ENCODE data around the gene FOXN1. TPM values are rescaled to one million over a fixed set of nuclear protein-coding genes. Genes with fewer than 3 reads are reported as not detected.

The FOXN1 gene
- total RNA-seq, 1 donor from 2014 or later, result 1.0 TPM

DNA sequence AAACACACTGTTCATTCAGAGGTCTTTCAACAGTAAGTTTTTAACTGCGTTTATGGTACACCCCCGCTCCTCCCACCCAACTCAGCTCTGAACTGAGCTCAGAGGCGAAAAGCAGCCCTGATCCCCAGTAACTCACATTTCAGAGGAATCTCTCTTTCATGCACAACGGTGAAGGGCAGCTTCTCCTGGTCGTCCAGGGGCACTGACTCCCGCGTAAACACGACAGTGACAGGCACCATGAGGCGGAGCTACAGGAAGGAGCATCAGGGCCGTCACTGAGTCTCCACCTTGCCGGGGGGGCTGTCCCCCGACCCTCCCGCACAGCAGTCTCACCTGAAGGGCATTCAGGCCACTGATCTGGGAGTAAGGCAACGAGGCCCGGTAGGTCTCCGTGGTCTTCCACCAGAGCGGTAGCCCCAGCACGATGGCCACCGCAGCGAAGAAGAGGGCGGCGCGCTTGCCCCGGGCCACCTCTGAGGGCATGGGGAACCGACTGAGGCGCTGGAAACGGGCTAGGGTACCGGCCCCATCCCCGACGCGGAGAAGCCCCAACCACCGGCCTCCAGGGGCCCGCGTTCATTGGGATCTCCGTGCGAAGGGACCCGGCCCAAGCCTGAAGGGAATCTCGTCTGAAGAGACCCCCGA, 64.7 kb downstream of the FOXN1 start:
- H3K4me3 Mint-ChIP-seq, result peak overlapping the region; percentile 96
- no peaks in the 10 kb centered on the region for H3K27me3 Mint-ChIP-seq
- H3K9me3 Mint-ChIP-seq, result no peaks in the 10 kb centered on the region
- no peak for DNase-seq (ENCODE audit: extremely low spot score, unreplicated experiment)
- peaks cover 17% of the 10 kb centered on the region for H3K36me3 Mint-ChIP-seq
- TF ChIP-seq, protein P1, sequence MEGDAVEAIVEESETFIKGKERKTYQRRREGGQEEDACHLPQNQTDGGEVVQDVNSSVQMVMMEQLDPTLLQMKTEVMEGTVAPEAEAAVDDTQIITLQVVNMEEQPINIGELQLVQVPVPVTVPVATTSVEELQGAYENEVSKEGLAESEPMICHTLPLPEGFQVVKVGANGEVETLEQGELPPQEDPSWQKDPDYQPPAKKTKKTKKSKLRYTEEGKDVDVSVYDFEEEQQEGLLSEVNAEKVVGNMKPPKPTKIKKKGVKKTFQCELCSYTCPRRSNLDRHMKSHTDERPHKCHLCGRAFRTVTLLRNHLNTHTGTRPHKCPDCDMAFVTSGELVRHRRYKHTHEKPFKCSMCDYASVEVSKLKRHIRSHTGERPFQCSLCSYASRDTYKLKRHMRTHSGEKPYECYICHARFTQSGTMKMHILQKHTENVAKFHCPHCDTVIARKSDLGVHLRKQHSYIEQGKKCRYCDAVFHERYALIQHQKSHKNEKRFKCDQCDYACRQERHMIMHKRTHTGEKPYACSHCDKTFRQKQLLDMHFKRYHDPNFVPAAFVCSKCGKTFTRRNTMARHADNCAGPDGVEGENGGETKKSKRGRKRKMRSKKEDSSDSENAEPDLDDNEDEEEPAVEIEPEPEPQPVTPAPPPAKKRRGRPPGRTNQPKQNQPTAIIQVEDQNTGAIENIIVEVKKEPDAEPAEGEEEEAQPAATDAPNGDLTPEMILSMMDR (conservative IDR thresholded peaks at IDR 0.05), result no peak
- peak overlapping the region; percentile 91 for H3K27ac Mint-ChIP-seq
- peaks cover 26% of the 10 kb centered on the region for H3K4me1 Mint-ChIP-seq (ENCODE audit: unreplicated experiment)

DNA sequence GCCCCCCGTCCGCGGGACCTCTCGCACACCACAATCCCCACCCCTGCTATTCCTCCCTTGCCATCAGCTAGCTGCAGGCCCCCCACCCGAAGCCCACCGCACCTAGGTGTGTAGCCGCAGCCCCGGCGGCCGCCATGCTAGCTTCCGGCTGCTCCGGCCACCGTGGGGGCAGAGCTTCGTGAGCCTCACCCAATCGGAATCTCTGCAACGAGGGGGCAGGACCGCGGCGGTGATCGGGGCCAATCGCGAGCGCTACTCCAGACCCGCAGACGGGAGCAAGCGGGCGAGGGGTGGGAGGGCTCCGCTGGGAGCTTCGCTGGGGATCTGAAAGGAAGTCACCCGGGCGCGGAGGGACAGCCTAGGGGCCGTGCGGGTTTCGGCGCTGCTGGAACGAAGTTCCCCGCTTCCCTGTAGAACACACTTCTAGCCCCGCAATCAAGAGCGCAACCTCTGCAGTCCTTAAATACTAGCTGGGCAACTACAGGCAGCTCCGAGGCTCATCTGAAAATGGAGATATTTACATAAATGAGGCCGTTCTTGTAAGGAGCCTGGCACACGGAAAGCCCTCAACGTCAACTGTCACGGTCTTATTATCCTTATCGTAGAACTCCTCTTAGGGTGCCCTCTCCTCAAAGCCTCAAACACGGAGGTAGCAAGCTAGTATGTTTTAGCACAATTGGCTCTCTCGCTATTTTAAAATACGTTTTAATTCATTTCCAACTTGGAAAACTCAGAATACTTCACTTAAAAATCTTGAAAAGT, 65.4 kb downstream of the FOXN1 start, which contains the start of gene PIGS:
Gene PIGS, minus strand, starts transcription at position 164 of the 762 bp plus-strand sequence. Its CDS starts 28 bp downstream, at position 136.
- peaks cover 17% of the 10 kb centered on the region for H3K36me3 Mint-ChIP-seq
- no peaks in the 10 kb centered on the region for H3K27me3 Mint-ChIP-seq
- H3K4me3 Mint-ChIP-seq, result peak within 1 kb of the TSS; percentile 96
- H3K9me3 Mint-ChIP-seq, result no peaks in the 10 kb centered on the region
- peaks cover 32% of the 10 kb centered on the region for H3K4me1 Mint-ChIP-seq (ENCODE audit: unreplicated experiment)
- H3K27ac Mint-ChIP-seq, result peak within 1 kb of the TSS; percentile 91
- TF ChIP-seq, protein P1 (conservative IDR thresholded peaks at IDR 0.05), result no peak
- peak; percentile 95 for DNase-seq (ENCODE audit: extremely low spot score, unreplicated experiment)

DNA sequence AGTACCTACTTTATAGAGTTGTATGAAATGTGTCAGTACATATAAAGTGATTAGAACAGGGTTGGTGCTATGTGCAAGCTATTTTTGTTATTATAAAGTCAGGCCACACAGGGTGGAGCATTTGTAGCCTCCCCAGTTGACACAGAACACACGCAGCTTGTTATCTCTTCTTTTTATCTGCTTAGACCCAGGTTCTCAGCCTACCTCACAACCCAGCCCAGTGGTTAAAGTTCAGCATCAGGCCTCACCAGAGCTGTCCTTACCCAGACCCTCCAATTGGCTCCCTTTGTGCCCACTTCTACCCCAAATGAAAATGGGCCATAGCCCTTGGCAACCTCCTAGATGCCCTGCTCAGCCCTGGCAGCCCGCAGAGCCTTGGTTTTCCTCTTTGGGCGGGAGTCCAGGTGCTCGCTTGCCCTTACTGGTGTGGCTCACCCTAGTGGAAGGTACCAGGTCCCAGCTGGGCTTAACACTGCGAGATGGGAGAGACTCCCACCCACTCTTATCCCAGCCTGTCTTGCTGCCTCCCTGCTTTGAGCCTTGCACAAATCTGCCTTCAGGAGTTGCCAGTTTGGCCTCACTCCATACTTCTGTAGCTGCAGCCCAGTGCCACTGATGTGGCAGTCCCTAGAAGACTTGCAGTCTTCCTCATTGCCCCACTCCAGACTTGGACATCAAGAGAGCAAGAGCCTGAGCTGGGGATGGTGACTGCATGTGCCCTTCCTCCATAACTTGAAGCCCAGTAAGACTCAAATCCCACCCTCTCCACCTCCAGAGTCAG, 66.3 kb downstream of the FOXN1 start:
- no peak for DNase-seq (ENCODE audit: extremely low spot score, unreplicated experiment)
- Mint-ChIP-seq H3K4me1 (ENCODE audit: unreplicated experiment) (peaks cover 31% of the 10 kb centered on the region), H3K4me3 (peak overlapping the region; percentile 96), H3K27ac (peak overlapping the region; percentile 91), H3K27me3 (no peaks in the 10 kb centered on the region), H3K36me3 (peaks cover 13% of the 10 kb centered on the region), H3K9me3 (no peaks in the 10 kb centered on the region)
- TF ChIP-seq, protein P1 (conservative IDR thresholded peaks at IDR 0.05), result no peak

DNA sequence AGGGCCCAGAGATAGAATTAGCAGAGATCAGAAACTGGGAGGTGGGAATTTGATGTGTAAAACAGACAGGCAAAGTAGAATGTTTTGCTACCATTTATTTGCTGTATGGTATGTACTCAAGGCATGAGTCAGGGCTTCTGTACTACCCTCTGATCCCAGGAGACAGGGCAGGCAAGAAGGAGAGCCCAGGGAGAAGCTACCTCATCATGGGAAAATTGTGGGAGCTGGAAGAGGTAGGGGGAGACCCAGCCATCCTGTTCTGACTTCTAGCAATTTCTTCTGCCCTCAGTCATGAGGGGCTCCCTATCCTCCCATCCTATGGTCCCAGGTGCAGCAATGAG, 66.9 kb downstream of the FOXN1 start:
- TF ChIP-seq, protein P1 (conservative IDR thresholded peaks at IDR 0.05), result no peak
- peaks cover 26% of the 10 kb centered on the region for H3K4me1 Mint-ChIP-seq (ENCODE audit: unreplicated experiment)
- no peak overlapping the region for H3K4me3 Mint-ChIP-seq
- H3K27ac Mint-ChIP-seq, result no peak overlapping the region
- no peaks in the 10 kb centered on the region for H3K9me3 Mint-ChIP-seq
- H3K27me3 Mint-ChIP-seq, result no peaks in the 10 kb centered on the region
- H3K36me3 Mint-ChIP-seq, result peaks cover 9% of the 10 kb centered on the region
- DNase-seq (ENCODE audit: extremely low spot score, unreplicated experiment), result no peak

DNA sequence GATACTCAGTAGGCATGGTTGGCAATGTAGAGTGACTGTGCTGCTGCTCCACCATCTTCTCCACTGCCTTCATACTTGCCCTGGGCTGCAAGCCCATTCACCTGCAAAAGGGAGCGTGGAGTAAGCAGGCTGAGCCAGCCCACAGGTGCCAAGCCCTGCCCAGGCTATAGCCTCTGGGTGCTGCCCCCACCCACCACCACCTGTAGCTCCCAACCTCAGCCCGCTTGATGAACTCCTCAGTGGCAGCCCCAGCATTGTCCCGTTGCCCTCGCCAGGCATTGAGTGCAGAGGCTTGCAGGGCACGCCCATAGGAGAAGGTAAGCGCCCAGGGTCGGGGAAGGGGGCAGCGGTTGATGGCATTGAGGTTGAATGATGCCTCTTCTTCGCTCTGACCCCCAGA, 67.4 kb downstream of the FOXN1 start:
- no peak overlapping the region for H3K27ac Mint-ChIP-seq
- H3K36me3 Mint-ChIP-seq, result peaks cover 6% of the 10 kb centered on the region

More for the DNA sequence above, 67.4 kb downstream of the FOXN1 start:
- H3K27me3 Mint-ChIP-seq, result no peaks in the 10 kb centered on the region
- no peak for DNase-seq (ENCODE audit: extremely low spot score, unreplicated experiment)
- no peak overlapping the region for H3K4me3 Mint-ChIP-seq
- TF ChIP-seq, protein P1 (conservative IDR thresholded peaks at IDR 0.05), result no peak
- no peaks in the 10 kb centered on the region for H3K9me3 Mint-ChIP-seq
- H3K4me1 Mint-ChIP-seq (ENCODE audit: unreplicated experiment), result peaks cover 26% of the 10 kb centered on the region
